GM12892 (cell line): ENCODE data around the gene TTC36.
"Not testable (repeated sequence)": the region's sequence is repeated elsewhere in the genome, so short reads cannot be mapped to it uniquely, and the experiment has no call there.

Experiments used
- POLR2A ChIP-seq: IDR thresholded peaks from 2 replicates; pipeline ENCODE4 v1.6.1; 2011; ENCODE audit warnings: low read depth, low read length, control low read depth
- POLR2AphosphoS5 ChIP-seq: IDR thresholded peaks from 2 replicates; pipeline ENCODE4 v1.6.1; 2011; ENCODE audit warnings: low read depth, low read length, control low read depth

GRCh38 chr11:118481238-118481637 is 46.0 kb upstream of the TTC36 start:
- TF ChIP-seq POLR2AphosphoS5, POLR2A: not testable (repeated sequence)
